MM.1S (cell line): ENCODE measurements around the gene KANK4.

Experiments used
- DNase-seq: peaks from one replicate; pipeline ENCODE4 v3.0.0-alpha.2; 2015
- H2AFZ ChIP-seq: fragments of 300-600 bp; sonication (generic); 2 replicates; pipeline ENCODE4 v1.6.0; 2016; ENCODE audit warnings: antibody characterized with exemption, low read length
- H3F3A ChIP-seq: fragments of 300-600 bp; sonication (generic); 2 replicates; pipeline ENCODE4 v1.6.1; 2016; ENCODE audit warnings: mild to moderate bottlenecking, antibody characterized with exemption, low read length, moderate library complexity, mixed read lengths; ENCODE audit not compliant: insufficient read depth
- H3K27ac ChIP-seq: fragments of 300-600 bp; sonication (generic); 2 replicates; pipeline ENCODE4 v1.5.1; 2016; ENCODE audit warnings: mild to moderate bottlenecking, low read length
- H3K27me3 ChIP-seq: fragments of 300-600 bp; sonication (generic); replicated peaks from 2 replicates; pipeline ENCODE4 v1.6.0; 2016; ENCODE audit warnings: low read length; ENCODE audit not compliant: insufficient read depth
- H3K36me3 ChIP-seq: fragments of 300-600 bp; sonication (generic); replicated peaks from 2 replicates; pipeline ENCODE4 v1.6.1; 2016; ENCODE audit warnings: mild to moderate bottlenecking, low read length, mixed read lengths; ENCODE audit not compliant: insufficient read depth
- H3K4me1 ChIP-seq: fragments of 300-600 bp; sonication (generic); 2 replicates; pipeline ENCODE4 v1.6.1; 2016; ENCODE audit warnings: low read length, mixed read lengths
- H3K4me2 ChIP-seq: fragments of 300-600 bp; sonication (generic); 2 replicates; pipeline ENCODE4 v1.6.0; 2016; ENCODE audit warnings: low read depth, low read length
- H3K4me3 ChIP-seq: fragments of 300-600 bp; sonication (generic); 2 replicates; pipeline ENCODE4 v1.5.1; 2016; ENCODE audit warnings: low read length, mixed read lengths
- H3K79me2 ChIP-seq: fragments of 300-600 bp; sonication (generic); 2 replicates; pipeline ENCODE4 v1.6.1; 2016; ENCODE audit warnings: mixed run types, low read length, mixed read lengths
- H3K9ac ChIP-seq: fragments of 300-600 bp; sonication (generic); 2 replicates; pipeline ENCODE4 v1.6.1; 2016; ENCODE audit warnings: low read length, mixed read lengths
- H3K9me2 ChIP-seq: fragments of 300-600 bp; sonication (generic); replicated peaks from 2 replicates; pipeline ENCODE4 v1.6.1; 2016; ENCODE audit warnings: mild to moderate bottlenecking, low read length, mixed read lengths; ENCODE audit not compliant: insufficient read depth
- H3K9me3 ChIP-seq: fragments of 300-600 bp; sonication (generic); replicated peaks from 2 replicates; pipeline ENCODE4 v1.6.1; 2016; ENCODE audit warnings: mild to moderate bottlenecking, low read length, mixed read lengths; ENCODE audit not compliant: insufficient read depth
- H4K20me1 ChIP-seq: fragments of 300-600 bp; sonication (generic); 2 replicates; pipeline ENCODE4 v1.6.1; 2016; ENCODE audit warnings: mild to moderate bottlenecking, low read length, moderate library complexity, mixed read lengths; ENCODE audit not compliant: insufficient read depth
- CTCF ChIP-seq: fragments of 300-600 bp; sonication (generic); IDR thresholded peaks from 2 replicates; pipeline ENCODE4 v1.5.1; 2016; ENCODE audit warnings: antibody characterized with exemption, low read length, mixed read lengths
- EZH2 ChIP-seq: fragments of 300-600 bp; sonication (generic); optimal IDR thresholded peaks from 2 replicates; pipeline ENCODE3; 2017; ENCODE audit warnings: low read depth, mild to moderate bottlenecking, antibody characterized with exemption, low read length, mixed read lengths
- EZH2phosphoT487 ChIP-seq: fragments of 300-600 bp; sonication (generic); IDR thresholded peaks from 2 replicates; pipeline ENCODE4 v1.6.1; 2018; ENCODE audit warnings: antibody characterized with exemption, low read length

KANK4 gene

GRCh38 chr1:62316135-62316534, 3.1 kb downstream of the KANK4 start:
- Histone ChIP-seq H3F3A (no peaks in the 10 kb centered on the region), H3K4me2 (no peak overlapping the region), H3K27me3 (no peaks in the 10 kb centered on the region), H3K36me3 (no peaks in the 10 kb centered on the region), H3K9me3 (no peaks in the 10 kb centered on the region), H3K9ac (no peak overlapping the region), H3K4me3 (no peak overlapping the region), H3K4me1 (no peaks in the 10 kb centered on the region), H3K79me2 (no peaks in the 10 kb centered on the region), H4K20me1 (no peaks in the 10 kb centered on the region), H3K27ac (no peak overlapping the region), H3K9me2 (no peaks in the 10 kb centered on the region), H2AFZ (no peak overlapping the region)
- TF ChIP-seq EZH2phosphoT487: no peak
- no peak for TF ChIP-seq EZH2
- no peak for TF ChIP-seq CTCF
- DNase-seq: no peak

GRCh38 chr1:62315387-62315786, 3.8 kb downstream of the KANK4 start:
- H3K27me3 ChIP-seq: no peaks in the 10 kb centered on the region
- no peaks in the 10 kb centered on the region for H3K9me3 ChIP-seq
- no peak overlapping the region for H3K27ac ChIP-seq
- H3F3A ChIP-seq: no peaks in the 10 kb centered on the region
- DNase-seq: no peak
- H4K20me1 ChIP-seq: no peaks in the 10 kb centered on the region
- no peak overlapping the region for H3K4me2 ChIP-seq
- no peak overlapping the region for H3K9ac ChIP-seq
- H3K4me3 ChIP-seq: no peak overlapping the region
- no peak overlapping the region for H2AFZ ChIP-seq
- no peaks in the 10 kb centered on the region for H3K9me2 ChIP-seq
- H3K36me3 ChIP-seq: no peaks in the 10 kb centered on the region
- H3K4me1 ChIP-seq: no peaks in the 10 kb centered on the region
- H3K79me2 ChIP-seq: no peaks in the 10 kb centered on the region
- TF ChIP-seq EZH2 (no peak), EZH2phosphoT487 (no peak), CTCF (no peak)

GRCh38 chr1:62314454-62315350, 4.5 kb downstream of the KANK4 start:
- H3K4me1 ChIP-seq: no peaks in the 10 kb centered on the region
- H3K36me3 ChIP-seq: no peaks in the 10 kb centered on the region
- H3K4me3 ChIP-seq: no peak overlapping the region
- no peaks in the 10 kb centered on the region for H4K20me1 ChIP-seq
- H3F3A ChIP-seq: no peaks in the 10 kb centered on the region
- H3K9me2 ChIP-seq: no peaks in the 10 kb centered on the region
- no peak overlapping the region for H2AFZ ChIP-seq
- H3K4me2 ChIP-seq: no peak overlapping the region
- TF ChIP-seq EZH2: no peak
- TF ChIP-seq EZH2phosphoT487: no peak
- TF ChIP-seq CTCF: no peak
- H3K27ac ChIP-seq: no peak overlapping the region
- DNase-seq: no peak
- no peak overlapping the region for H3K9ac ChIP-seq
- no peaks in the 10 kb centered on the region for H3K9me3 ChIP-seq
- no peaks in the 10 kb centered on the region for H3K27me3 ChIP-seq
- no peaks in the 10 kb centered on the region for H3K79me2 ChIP-seq
